Upper lobe of left lung (tissue), 4 donors: Measurements from ENCODE around the gene ZBTB5.

Experiments used
- CTCF ChIP-seq, 6 experiments: fragments of 450-650 bp in 4 of 6; fragments of 200-600 bp in 2 of 6; sonication (generic) in 2 of 6; IDR thresholded peaks; one replicate each; pipeline ENCODE4 v1.5.1; 2016 to 2019; ENCODE audit warnings: antibody characterized with exemption in 6 of 6
- POLR2AphosphoS5 ChIP-seq, 2 donors: sonication (generic); formaldehyde crosslinking; IDR thresholded peaks; one replicate each; pipeline ENCODE4 v1.5.1; 2017; ENCODE audit warnings: antibody characterized with exemption in 2 of 2

GRCh38 chr9:37425298-37425752, 39.9 kb downstream of the ZBTB5 start:
- no peak for TF ChIP-seq CTCF (IDR thresholded peaks at IDR 0.05)
- no peak for TF ChIP-seq POLR2AphosphoS5 (IDR thresholded peaks at IDR 0.05)
